Measurements from ENCODE around the gene SMYD3.

GRCh38 chr1:246482805-246483568, 24.1 kb downstream of the SMYD3 start:
- TF ChIP-seq POLR2A (IDR thresholded peaks at IDR 0.05) (no peak), CTCF (IDR thresholded peaks at IDR 0.05) (no peak)

Data from heart left ventricle (tissue), 13 donors.